DMS53 treated with DMSO at 0.1 percent for 48 hours (cell line): Measurements from ENCODE around the gene MTPN.
A peak's percentile ranks its signal among the peaks of the same experiment; 100 is the strongest.

ENCODE experiments used
- DNase-seq: peaks from one replicate; lab custom pipeline; 2025; ENCODE audit not compliant: unreplicated experiment; lab: John Stamatoyannopoulos, UW

Gene MTPN

GRCh38 chr7:135958173-135958572 is 19.0 kb downstream of the MTPN start:
- DNase-seq: no peak

DNA sequence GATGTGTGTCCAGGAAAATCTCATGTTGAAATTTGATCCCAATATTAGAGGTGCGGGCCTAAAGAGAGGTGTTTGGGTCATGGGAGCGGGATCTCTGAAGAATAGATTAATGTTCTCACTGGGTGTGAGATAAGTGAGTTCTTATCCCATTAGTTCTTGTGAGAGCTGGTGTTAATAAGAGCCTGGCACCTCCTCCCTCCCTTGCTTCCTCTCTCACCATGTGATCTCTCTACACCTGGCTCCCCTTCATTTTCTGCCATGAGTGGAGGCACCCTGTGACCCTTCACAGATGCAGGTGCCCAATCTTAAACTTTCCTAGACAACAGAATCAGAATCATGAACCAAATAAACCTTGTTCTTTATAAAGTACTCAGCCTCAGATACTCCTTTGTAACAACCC is 19.5 kb downstream of the MTPN start:
- no peak for DNase-seq

- no peak for DNase-seq
Observed at GRCh38 chr7:135956393-135956792, 20.8 kb downstream of the MTPN start.

GRCh38 chr7:135950972-135951371 is 26.2 kb downstream of the MTPN start:
- no peak for DNase-seq

DNA sequence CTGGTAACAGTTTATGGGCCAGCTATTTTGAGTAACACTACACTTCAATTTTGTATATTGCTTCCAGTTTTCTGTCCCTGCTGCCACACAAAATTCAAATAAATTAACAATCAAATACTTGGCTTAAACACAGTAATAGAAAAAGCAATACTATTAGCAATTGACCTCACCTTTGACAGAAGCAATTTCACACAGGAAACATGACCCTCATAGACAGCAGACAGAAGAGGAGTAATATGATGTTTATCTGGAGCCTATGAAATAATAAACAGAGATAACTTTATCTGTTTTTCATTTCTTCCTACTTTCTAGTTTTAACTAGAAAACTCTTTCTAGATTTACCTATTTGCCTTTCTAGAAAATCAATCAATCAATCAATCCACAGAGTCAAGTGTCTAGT is 26.7 kb downstream of the MTPN start:
- no peak for DNase-seq

- DNase-seq: no peak
Observed at GRCh38 chr7:135946289-135947055, 30.7 kb downstream of the MTPN start.

DNA sequence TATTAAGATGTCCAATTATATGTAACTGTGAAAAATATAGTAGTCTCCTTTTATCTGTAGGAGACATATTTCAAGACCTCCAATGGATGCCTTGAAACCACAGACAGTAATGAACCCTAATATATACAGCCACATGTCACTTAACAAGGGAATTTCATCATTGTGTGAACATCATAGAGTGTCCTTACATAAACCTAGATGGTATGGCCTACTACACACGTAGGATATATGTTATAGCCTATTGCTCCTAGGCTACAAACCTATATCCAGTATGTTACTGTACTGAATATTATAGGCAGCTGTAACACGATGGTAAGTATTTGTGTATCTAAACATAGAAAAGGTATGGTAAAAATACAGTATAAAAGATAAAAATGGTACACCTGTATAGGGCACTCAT is 32.4 kb downstream of the MTPN start:
- DNase-seq: no peak

- DNase-seq: no peak
Observed at GRCh38 chr7:135943134-135943879, 33.9 kb downstream of the MTPN start.

DNA sequence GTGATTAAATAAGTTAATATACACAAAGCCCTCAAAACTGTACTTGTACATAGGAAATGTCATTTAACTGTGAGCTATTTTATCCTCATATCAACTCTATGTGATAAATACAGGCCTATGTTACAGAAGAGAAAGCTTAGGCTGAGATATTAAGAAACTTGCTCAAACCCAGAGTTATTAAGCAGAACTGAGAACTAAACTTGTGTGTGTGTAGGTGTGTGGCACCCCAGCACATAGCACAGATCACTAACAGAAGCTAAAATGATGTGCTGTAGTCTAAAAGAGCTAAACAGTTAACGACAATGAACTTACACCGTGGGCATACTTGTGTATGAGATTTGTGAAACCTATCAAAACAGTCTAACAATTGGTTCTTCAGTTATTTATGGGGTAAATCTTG is 34.5 kb downstream of the MTPN start:
- DNase-seq: no peak

DNA sequence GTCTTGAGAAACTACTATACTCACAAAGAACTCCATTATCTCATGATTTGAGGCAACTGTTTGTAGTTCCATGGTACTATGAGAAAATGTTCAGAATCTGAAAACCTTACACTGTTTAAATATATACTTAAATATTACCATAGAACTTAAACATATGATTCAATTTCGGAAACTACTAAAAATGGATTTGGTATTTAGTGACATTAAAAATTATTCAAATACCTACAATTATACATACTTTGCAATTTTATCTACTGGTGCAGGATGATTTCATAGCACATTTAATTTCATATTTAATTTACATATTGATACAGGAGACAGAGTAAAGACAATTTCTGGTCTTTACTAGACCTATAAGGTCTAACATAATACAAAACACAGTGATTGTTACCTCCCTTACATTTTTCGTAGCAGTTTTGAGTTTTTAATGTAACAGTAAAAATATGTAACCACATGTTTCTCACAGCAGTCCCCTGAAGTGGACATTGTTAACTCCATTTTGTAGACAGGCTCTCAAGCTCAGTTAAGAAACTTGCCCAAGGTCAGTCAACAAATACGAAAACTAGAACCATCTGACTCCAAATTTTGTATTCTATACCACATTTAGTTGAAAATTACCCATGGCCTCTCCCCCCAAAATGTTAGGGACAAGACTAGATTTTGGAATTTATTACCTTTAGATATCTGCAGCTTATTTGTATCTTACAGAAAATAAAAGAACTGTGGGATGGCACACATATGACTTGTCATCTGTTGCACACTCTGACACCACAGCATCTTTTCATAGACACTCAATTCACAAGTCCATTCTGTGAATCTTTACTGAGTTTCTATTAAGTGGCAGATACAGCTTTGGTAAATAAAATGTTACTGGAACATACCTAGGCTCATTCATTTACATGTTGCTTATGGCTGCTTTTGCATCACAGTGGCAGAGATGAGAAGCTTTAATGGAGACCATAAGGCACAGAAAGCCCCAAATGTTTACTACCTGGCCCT is 36.8 kb downstream of the MTPN start:
- no peak for DNase-seq

DNA sequence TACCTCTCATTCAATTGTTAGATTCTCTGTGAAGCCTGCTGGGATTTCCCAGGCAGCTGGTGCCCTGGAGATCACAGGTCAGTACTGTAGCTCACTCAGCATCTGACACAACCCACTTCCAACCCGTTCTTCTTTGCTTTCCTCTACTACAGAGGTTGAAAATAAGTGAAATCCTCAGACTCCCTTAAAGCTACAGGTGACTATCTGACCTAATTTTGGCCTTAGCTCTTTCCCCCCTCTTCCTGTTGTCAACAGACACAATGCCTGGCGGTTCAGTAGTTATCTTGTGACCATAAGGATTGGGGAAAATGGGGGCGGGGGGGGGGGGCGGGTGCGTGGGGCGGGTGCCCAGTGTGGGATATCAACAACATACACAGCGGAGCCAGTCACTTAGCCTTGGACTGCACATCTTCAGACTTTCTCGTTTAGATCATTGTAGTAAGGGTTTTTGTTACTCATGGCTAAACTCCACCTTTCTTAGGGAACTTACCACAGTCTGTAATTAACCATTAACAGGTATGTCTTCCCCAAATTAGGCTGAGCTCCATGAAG is 37.8 kb downstream of the MTPN start:
- no peak for DNase-seq

GRCh38 chr7:135938563-135938962 is 38.6 kb downstream of the MTPN start:
- no peak for DNase-seq

GRCh38 chr7:135938086-135938485 is 39.1 kb downstream of the MTPN start:
- no peak for DNase-seq

DNA sequence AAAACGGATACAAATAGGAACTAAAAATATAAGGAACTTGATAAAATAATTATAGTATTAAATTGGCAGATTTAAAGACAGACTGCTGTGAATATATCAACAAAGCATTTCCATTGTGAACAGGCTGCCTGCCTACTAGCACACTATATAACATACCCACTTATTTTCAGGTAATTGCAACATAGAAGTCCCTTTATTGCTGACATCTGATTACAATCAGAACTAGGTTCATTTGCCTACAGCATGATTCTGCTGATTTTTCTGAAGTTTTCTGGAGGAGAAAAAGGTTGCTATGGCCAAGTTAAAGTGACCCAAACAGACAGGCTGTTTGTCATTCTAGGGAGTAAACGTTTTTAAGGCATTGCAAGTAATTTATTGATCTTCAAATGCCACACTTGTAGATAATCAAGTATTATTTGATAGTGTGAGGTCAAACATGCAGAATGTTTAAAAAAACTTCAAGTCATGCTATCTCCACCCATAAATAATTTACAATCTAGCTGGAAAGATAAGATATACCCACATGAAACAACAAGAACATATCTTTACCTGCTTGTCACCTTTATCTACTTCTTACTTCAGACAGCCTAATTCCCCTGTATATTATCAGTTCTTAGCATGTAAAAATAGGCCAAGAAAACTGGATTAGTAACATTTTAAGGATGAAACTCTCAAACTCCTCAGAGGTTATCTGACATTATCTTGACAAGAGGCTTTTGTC is 40.5 kb downstream of the MTPN start:
- DNase-seq: no peak

DNA sequence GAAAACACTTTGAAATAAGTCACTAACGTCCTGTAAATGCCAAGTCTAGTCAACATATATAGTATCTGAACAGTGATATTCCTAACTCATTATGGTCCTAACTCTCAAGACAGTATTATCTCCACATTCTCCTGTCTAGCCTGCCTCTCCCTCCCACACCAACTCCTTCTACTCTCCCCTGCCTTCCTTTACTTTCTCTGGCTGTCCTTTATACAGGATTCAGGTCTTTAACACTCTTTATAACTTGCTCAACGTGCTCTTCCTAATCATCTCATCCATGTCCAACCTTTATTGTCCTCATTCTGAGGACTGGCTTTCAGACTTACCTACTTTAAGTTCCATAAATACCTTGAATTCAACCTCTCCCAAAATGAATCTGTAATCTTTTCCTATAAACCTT is 42.5 kb downstream of the MTPN start:
- DNase-seq: no peak

- no peak for DNase-seq
Observed at GRCh38 chr7:135933509-135934188, 43.5 kb downstream of the MTPN start.

- DNase-seq: no peak
Observed at GRCh38 chr7:135932131-135932530, 45.0 kb downstream of the MTPN start.

DNA sequence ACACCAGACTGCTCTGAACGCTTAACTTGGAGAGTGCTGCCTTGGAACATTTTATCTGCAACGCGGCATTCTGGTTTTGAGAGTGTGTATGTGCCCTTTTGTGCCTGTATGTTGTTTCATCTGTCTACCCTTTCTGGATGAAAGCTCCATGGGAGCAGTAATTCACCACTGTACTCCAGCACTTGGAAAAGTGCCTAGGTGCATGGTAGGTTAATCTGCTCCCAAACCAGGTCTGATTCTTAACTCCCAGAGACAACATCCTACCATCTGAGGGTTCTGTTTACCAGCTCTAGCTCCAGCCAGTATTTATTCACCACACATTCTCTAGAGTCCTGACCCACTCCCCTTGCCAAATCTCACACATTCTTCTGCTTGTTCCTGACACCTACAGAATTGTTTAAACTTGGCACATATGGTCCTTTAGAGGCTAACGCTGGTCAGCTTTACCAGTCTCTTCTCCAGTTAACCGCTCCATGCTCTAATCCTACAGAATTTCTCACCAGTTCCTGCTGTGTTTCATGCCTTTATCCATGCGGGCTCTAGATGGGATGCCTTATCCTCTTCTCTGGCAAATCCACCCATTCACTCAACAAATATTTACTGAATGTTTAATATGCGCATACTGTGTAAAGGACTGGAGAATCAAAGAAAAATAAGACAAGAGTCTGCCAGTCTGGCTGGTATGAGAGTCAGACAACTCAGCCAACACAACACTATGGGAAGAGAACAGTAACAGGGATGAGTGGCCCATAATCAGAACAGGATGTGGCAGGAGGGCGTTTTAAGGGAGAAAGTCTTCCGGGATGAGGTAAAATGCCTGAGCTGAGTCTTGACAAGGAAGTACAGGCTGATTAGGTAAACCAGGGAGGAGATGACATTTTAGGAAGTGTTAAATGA is 46.3 kb downstream of the MTPN start:
- peak; percentile 11 for DNase-seq

- DNase-seq: no peak
Observed at GRCh38 chr7:135929722-135930141, 47.4 kb downstream of the MTPN start.
